GM21529 (cell line): ENCODE data around the gene VDAC2.

ENCODE experiments used
- ATAC-seq: cut with Tn5 transposase; IDR thresholded peaks from one replicate; pipeline ENCODE4 v1.9.1; 2021; ENCODE audit not compliant: unreplicated experiment

VDAC2 gene

GRCh38 chr10:75247797-75248196, 37.2 kb downstream of the VDAC2 start:
- no peak for ATAC-seq

GRCh38 chr10:75250934-75251333, 40.3 kb downstream of the VDAC2 start:
- ATAC-seq, result no peak

- no peak for ATAC-seq
These were observed 43.0 kb downstream of the VDAC2 start for GRCh38 chr10:75253281-75254220.

- ATAC-seq, result no peak
These were observed 44.1 kb downstream of the VDAC2 start for GRCh38 chr10:75254739-75255138.

- ATAC-seq, result no peak
These were observed 50.4 kb downstream of the VDAC2 start for GRCh38 chr10:75260990-75261389.

- ATAC-seq, result no peak
These were observed 51.5 kb downstream of the VDAC2 start for GRCh38 chr10:75261813-75262705.

- ATAC-seq, result no peak
These were observed 53.2 kb downstream of the VDAC2 start for GRCh38 chr10:75263806-75264205.

- ATAC-seq, result no peak
These were observed 55.3 kb downstream of the VDAC2 start for GRCh38 chr10:75265856-75266255.

GRCh38 chr10:75266945-75267344, 56.3 kb downstream of the VDAC2 start:
- no peak for ATAC-seq

GRCh38 chr10:75269605-75270004, 59.0 kb downstream of the VDAC2 start:
- ATAC-seq, result no peak

- ATAC-seq, result no peak
These were observed 61.5 kb downstream of the VDAC2 start for GRCh38 chr10:75272094-75272493.

- ATAC-seq, result no peak
These were observed 62.3 kb downstream of the VDAC2 start for GRCh38 chr10:75272896-75273295.

GRCh38 chr10:75276069-75276872, 65.7 kb downstream of the VDAC2 start:
- ATAC-seq, result no peak

GRCh38 chr10:75280236-75280635, 69.6 kb downstream of the VDAC2 start:
- ATAC-seq, result no peak
